Measurements from ENCODE around the gene SPINK2.

GRCh38 chr4:56857601-56858309 is 36.3 kb upstream of the SPINK2 start:
- TF ChIP-seq POLR2A (IDR thresholded peaks at IDR 0.05): no peak
- TF ChIP-seq CTCF (IDR thresholded peaks at IDR 0.05): no peak

Data from heart left ventricle (tissue), 13 donors.